NCI-H510A treated with DMSO at 0.1 percent for 48 hours (cell line): Measurements from ENCODE around the gene ADNP2.

Experiments used
- DNase-seq: peaks from one replicate; lab custom pipeline; 2025; lab: John Stamatoyannopoulos, UW

Gene ADNP2

DNA sequence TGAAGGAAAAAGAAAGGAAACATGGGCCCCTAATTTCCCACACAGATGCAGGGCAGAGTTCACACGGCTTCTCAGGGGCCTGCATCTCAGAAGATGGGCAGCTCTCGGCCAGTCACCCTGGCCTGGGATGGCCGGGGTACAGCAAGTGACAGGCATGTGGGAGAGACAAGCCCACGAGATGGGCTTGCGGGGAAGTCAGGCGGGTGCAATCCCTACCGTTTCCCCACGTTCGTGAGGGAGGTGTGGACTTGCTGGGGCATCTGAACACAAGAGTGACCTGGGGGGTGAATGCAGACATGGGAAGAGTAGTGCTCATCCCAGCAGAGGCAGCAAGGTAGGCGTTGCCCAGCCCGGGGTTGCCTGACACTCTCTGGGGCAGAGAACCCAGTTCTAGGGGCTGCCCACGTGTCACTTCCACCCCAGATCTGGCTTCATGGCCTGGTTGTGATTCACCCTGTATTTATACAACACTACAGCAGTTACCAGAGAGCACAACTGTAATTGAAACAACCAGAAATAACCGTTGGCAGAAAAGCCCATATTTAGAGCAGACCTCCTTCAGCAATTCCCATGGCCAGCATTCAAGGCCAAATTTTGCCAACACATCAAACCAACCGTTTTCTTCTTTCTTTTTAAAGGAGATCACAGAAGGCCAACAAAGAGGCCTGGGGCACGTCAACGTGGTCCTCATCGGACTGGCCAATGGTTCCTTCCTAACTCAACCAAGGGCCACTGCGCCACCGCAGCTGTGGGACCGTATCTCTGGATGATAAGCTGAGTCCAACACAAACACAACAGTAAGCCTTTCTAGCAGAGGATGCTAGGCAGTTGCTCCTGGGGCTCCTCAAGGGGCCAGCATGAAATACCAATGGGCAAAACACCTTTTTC is 79.8 kb downstream of the ADNP2 start:
- no peak for DNase-seq

- no peak for DNase-seq
Observed at GRCh38 chr18:80189531-80189865, 80.4 kb downstream of the ADNP2 start.
